OCI-LY7 (cell line): ENCODE measurements around the gene ADAM12.

Source experiments
- EZH2phosphoT487 ChIP-seq: fragments of 200-600 bp; sonication (generic); IDR thresholded peaks from 2 replicates; pipeline ENCODE4 v1.6.1; 2018; ENCODE audit warnings: low read depth, borderline replicate concordance, mild to moderate bottlenecking, mixed run types, antibody characterized with exemption, low read length, moderate library complexity, mixed read lengths
- TF ChIP-seq, protein P1 (sequence below): fragments of 200-600 bp; sonication (generic); conservative IDR thresholded peaks from 2 replicates; pipeline ENCODE4 v1.5.1; 2014; ENCODE audit warnings: mild to moderate bottlenecking, antibody characterized with exemption, low read length, moderate library complexity, mixed read lengths

DNA sequence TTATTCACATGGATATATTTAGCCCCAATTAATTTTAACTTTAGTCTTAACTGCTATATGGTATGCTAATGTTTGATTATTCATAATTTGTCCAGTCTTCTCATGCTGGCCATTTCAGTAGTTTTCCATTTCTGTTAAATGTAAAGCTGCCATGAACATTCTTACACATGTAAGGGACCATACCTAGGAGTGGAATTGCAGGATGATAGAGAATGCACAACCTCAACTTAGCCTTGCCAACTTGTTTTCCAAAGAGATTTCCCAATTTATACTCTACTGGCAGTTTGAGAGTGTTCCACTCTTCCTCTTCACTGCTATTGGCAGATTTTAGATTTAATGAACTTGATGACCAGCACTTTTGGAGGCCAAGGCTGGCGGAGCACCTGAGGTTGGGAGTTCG lies 423.7 kb downstream of the ADAM12 start:
- TF ChIP-seq, protein P1, sequence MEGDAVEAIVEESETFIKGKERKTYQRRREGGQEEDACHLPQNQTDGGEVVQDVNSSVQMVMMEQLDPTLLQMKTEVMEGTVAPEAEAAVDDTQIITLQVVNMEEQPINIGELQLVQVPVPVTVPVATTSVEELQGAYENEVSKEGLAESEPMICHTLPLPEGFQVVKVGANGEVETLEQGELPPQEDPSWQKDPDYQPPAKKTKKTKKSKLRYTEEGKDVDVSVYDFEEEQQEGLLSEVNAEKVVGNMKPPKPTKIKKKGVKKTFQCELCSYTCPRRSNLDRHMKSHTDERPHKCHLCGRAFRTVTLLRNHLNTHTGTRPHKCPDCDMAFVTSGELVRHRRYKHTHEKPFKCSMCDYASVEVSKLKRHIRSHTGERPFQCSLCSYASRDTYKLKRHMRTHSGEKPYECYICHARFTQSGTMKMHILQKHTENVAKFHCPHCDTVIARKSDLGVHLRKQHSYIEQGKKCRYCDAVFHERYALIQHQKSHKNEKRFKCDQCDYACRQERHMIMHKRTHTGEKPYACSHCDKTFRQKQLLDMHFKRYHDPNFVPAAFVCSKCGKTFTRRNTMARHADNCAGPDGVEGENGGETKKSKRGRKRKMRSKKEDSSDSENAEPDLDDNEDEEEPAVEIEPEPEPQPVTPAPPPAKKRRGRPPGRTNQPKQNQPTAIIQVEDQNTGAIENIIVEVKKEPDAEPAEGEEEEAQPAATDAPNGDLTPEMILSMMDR: no peak
- no peak for TF ChIP-seq EZH2phosphoT487
